Fibroblast of the aortic adventitia (primary cell): ENCODE measurements around the gene GJA3. TPM values are rescaled to one million over a fixed set of nuclear protein-coding genes. Genes with fewer than 3 reads are reported as not detected.

ENCODE experiments used
- DNase-seq: peaks from one replicate; pipeline ENCODE4 v3.0.0-alpha.2; 2010; ENCODE audit warnings: low read depth
- H3K4me3 ChIP-seq: 2 replicates; pipeline ENCODE4 v1.5.1; 2011; ENCODE audit warnings: low read depth, mild to moderate bottlenecking, control low read depth, low read length, moderate library complexity
- total RNA-seq: library from RNA; depleted of rRNA; stranded (reverse); fragments of >200 nt; gene quantifications from 2 replicates; pipeline ENCODE4 v1.2.3, GENCODE V29; 2012; ENCODE audit warnings: low replicate concordance
- TF ChIP-seq, protein P1 (sequence below): IDR thresholded peaks from 2 replicates; pipeline ENCODE4 v1.5.1; 2011; ENCODE audit warnings: mild to moderate bottlenecking, low read length, control low read depth, inconsistent platforms; ENCODE audit not compliant: insufficient read depth

GJA3 gene
- total RNA-seq, 1 donor, result 0.90 TPM

DNA sequence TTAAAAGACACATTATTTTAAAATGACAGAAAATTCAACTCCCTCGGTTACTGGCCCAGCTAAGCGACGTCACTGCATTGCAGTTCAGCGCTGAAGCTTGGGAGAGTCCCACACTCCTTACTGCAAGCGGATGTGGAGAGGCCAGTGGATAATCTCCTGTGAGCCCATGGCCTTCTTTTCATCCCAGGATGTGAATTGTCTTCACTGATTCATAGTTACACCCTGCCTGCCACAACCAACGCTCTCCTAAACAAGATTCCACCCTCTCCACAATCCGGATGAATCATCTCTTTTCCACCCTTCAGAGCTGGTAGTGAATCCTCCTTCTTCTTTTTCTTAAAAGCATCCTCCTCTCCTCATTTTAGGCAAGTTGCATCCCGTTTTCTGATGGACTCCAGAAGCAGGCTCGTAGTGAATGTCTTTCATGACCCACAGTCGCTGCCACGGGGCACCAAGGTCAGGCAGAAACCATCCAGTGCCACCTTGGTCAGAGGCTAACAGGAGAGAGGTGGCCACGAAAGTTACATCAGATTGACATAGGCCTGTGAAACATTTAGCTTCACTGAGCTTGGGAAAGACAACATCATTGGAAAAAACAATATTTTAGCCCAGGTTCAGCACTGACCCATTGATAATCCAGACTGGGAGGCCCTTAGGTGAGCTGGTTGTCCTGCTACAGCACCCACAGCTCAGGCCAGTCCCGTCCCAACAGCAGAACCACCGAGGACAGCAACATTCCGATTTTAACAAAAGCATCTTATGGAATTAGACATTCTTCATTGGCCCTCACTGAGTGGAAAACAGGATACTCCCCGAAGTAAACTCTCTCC is 29.8 kb upstream of the GJA3 start:
- peak; percentile 51 for DNase-seq

DNA sequence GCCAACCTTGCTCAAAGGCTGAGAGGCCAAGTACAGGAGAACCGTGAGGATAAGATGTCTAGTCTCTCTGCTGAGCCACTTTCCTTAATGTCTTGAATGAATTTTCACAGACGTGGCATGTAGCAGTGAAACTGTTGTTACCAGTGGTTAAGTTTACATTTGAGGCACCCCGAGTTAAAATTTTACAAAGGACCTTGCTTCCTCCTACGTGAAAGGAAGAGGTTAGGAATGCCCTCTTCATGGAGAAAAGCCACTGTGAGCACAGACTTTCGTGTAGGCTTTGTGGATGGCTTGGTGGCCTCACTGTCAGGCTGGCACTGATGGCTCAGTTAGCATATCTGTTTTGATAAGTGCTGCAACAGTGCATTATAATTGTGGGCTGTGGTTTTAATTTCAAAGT is 29.2 kb upstream of the GJA3 start:
- no peak overlapping the region for H3K4me3 ChIP-seq

More for the DNA sequence above, 29.8 kb upstream of the GJA3 start:
- no peak overlapping the region for H3K4me3 ChIP-seq
- TF ChIP-seq, protein P1, sequence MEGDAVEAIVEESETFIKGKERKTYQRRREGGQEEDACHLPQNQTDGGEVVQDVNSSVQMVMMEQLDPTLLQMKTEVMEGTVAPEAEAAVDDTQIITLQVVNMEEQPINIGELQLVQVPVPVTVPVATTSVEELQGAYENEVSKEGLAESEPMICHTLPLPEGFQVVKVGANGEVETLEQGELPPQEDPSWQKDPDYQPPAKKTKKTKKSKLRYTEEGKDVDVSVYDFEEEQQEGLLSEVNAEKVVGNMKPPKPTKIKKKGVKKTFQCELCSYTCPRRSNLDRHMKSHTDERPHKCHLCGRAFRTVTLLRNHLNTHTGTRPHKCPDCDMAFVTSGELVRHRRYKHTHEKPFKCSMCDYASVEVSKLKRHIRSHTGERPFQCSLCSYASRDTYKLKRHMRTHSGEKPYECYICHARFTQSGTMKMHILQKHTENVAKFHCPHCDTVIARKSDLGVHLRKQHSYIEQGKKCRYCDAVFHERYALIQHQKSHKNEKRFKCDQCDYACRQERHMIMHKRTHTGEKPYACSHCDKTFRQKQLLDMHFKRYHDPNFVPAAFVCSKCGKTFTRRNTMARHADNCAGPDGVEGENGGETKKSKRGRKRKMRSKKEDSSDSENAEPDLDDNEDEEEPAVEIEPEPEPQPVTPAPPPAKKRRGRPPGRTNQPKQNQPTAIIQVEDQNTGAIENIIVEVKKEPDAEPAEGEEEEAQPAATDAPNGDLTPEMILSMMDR, result no peak

DNA sequence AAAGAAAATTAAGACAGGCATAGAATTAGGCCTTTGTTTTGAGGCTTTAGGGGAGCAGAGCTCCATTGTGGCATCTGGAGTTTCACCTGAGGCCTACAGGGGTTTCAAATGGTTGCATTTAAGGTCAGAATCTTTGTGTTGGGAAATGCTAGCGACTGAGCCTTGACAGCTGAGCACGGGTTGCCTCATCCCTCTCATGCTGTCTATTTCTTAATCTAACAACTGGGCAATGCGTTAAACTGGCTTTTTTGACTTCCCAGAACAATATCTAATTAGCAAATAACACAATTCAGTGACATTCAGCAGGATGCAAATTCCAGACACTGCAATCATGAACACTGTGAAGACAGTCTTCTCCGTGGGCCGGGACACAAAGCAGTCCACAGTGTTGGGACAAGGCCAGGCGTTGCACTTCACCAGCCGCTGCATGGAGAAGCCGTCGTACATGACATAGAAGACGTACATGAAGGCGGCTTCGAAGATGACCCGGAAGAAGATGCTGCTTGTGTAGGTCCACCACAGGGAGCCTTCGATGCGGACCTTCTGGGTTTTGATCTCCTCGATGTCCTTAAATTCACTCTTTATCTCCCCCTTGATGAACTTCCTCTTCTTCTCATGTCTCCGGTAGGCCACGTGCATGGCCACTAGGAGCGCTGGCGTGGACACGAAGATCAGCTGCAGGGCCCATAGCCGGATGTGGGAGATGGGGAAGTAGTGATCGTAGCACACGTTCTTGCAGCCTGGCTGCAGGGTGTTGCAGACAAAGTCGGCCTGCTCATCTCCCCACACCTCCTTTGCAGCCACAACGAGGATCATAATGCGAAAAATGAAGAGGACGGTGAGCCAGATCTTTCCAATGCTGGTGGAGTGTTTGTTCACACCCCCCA is 28.1 kb upstream of the GJA3 start:
- TF ChIP-seq, protein P1, result no peak
- DNase-seq, result no peak
- no peak overlapping the region for H3K4me3 ChIP-seq

More for the DNA sequence above, 29.2 kb upstream of the GJA3 start:
- no peak for DNase-seq
- TF ChIP-seq, protein P1, result no peak

DNA sequence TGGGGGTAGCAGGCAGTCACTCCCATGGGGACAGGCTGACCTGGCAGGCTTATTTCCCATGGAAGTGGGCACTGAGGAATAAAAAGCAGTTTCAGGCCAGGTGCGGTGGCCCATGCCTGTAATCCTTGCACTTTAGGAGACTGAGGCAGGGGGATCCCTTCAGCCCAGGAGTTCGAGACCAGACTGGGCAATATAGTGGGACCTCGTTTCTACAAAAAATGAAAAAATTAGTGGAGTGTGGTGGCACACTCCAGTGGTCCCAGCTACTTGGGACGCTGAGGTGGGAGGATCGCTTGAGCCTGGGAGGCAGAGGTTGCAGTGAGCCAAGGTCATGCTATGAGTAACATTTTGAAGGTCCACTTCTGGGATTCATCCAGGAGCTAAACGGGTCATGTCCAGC is 25.9 kb upstream of the GJA3 start:
- TF ChIP-seq, protein P1, result no peak
- H3K4me3 ChIP-seq, result no peak overlapping the region
- DNase-seq, result no peak

DNA sequence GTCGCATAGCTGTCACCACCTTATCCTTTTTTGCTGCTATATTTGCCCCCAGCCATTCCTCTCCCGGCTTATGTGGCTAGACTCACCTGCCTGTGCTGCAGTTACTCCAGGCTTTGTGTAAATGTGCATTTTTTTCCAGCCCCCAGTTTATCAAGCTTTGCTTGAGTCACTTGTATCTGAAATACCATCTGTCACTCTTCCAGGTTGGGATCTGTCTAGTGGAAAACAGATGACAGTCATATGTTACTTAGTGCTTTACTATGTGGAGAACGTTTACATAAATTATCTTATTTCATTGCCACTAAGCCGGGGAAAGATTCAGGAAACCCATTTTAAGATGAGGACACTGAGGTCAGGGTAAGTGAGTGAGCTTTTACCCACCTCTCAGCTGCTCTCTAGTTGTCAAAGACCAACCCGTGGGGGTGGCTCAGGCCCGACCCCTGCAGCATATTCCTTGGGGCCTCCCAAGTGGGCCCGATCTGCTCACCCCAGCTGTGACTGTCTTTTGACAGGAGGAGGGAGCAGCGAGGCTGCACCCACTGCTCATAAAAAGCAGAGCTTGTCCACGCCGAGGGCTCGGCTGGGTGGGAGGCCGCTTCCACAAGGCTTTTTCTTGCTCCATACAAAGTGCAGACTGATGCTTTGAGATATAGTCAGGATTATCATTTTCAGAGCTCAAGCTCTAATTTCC is 24.7 kb upstream of the GJA3 start:
- no peak overlapping the region for H3K4me3 ChIP-seq
- TF ChIP-seq, protein P1, result no peak
- no peak for DNase-seq

DNA sequence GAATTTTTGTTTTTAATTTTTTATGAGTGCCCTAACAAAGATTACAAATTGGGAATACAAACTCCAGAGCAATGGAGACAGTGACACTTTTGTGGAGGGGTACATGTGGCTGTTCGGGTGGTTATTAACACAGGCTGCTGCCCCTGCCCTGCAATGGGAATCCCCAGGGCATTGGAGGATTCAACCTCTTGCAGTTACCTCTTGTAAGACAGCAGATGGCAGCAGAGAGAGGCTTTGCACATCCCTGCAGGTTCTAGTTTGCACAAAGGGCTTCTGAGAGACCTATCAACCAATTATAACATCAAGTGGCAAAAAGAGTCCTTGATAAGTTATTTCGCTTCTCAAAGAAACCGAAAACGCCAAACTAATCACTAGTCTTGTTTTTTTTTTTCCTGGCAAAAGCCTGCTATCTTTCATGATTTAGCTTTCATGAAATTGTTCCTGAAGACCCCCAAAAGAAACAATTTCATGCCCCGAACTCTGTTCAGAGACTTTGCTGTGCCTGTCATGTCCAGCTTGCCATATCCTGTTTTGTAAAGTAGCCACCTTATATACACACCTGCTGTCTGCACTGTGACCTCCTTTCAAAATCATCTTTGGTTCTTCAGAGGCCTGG is 21.5 kb upstream of the GJA3 start:
- DNase-seq, result peak; percentile 83
- H3K4me3 ChIP-seq, result no peak overlapping the region
- TF ChIP-seq, protein P1, result peak; percentile 95
